ENCODE data around the gene IQCH.
"Not testable (repeated sequence)": the region's sequence is repeated elsewhere in the genome, so short reads cannot be mapped to it uniquely, and the experiment has no call there.

IQCH gene

GRCh38 chr15:67248011-67248505 is 6.5 kb upstream of the IQCH start:
- no peak for DNase-seq

GRCh38 chr15:67249830-67250229 is 4.8 kb upstream of the IQCH start:
- DNase-seq: no peak

GRCh38 chr15:67251318-67251717 is 3.3 kb upstream of the IQCH start:
- no peak for DNase-seq

DNA sequence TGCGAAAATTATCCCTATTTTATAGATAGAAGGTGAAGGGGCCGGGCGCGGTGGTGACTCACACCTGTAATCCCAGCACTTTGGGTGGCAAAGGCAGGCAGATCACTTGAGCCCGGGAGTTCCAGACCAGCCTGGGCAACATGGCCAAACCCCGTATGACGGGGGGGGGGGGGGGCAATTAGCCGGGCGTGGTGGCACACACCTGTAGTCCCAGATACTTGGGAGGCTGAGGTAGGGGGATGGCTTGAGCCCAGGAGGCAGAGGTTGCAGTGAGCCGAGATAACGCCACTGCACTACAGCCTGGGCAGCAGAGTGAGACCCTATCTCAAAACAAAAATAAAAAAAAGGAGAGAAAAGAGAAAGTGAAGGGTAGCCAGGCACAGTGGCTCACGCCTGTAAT is 1.5 kb upstream of the IQCH start:
- DNase-seq: no peak

- DNase-seq: no peak
These were observed 893 bp upstream of the IQCH start for GRCh38 chr15:67253549-67254237.

DNA sequence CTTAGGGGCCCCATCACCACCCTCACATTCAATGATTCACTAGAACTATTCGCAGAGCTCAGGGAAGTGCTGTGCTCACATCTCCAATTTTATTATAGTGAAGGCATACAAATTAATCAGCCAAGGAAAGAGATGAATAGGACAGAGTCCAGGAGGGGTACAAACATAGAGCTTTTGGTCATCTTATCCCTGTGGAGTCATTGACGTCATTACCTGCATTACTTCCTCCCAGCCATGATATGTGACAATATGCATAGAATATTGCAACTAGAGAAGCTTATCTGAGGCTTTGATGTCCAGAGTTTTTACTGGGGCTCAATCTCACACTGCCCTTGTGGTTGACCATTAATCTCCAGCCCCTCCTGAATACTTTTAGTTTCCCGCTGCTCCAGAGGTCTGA is 1.5 kb downstream of the IQCH start:
- DNase-seq: no peak

DNA sequence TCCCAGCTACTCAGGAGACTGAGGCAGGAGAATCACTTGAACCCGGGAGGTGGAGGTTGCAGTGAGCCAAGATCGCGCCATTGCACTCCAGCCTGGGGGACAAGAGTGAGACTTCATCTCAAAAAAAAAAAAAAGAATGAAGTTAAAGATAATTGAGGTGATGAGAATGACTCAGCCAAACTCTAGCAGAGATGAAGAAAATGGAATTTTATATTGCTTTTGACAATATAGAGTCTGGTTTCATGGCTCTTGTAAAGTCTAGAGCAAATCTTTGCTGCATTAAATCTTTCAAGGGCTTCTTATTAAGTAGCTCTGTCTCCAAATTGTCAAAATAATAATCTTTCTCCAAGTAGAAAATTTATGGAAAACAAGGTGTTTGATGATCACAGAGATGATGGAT is 3.8 kb downstream of the IQCH start:
- DNase-seq: not testable (repeated sequence)

DNA sequence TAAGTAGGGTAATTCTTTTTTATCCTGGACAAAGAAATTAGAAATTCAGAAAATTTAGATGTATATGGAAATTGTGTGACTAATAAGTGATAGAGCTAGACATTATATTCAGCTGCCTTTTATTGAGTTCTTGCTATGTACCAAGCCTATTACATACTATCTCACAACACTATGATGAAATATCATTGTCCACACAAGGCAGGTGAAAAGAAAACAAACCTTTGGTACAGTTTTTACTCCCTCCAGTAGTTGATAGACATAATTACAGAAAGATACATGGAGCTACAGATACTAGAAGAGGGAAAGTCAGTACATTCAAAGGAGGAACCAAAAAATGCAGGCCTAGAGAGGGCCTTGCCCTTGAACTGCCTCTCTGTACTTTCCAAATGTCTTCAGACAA is 4.8 kb downstream of the IQCH start:
- no peak for DNase-seq

DNA sequence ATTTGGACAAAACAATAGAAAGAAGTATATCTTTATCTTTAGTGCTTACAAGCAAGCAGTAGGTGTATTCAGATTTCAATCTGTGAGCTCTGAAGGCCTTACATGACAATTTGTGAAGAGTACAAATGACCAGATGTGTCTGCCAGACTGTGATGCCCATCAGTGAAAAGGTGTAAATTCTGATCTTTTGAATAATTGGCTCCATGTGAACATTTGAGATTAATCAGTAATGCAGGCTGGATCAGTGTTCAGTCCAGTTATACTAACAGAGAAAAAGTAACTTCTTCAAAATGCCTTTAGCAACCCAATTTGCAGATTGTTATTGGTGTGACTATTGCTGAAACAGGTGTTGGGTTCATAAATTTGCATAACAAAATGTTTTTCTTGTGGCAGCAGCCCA is 5.2 kb downstream of the IQCH start:
- no peak for DNase-seq

- no peak for DNase-seq
These were observed 12.3 kb downstream of the IQCH start for GRCh38 chr15:67266870-67267269.

DNA sequence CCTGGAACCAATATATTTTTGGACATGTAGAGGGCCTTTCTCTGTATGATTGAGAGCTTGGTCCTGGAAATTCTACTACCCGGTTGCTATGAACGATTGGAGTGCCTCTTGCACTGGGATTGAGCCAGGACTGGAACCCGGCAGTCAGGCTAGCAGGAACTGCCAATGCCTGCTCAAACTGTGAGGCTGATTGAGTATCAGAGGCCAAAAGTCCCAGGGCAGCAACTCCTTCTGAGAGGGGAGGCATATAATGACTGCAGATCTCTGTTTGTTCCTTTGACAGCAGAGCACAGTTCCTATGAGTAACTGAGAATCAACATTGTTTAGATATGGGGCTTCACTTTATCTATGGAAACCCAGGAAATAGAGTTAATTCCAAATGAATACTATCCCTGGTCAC is 12.9 kb downstream of the IQCH start:
- DNase-seq: no peak

DNA sequence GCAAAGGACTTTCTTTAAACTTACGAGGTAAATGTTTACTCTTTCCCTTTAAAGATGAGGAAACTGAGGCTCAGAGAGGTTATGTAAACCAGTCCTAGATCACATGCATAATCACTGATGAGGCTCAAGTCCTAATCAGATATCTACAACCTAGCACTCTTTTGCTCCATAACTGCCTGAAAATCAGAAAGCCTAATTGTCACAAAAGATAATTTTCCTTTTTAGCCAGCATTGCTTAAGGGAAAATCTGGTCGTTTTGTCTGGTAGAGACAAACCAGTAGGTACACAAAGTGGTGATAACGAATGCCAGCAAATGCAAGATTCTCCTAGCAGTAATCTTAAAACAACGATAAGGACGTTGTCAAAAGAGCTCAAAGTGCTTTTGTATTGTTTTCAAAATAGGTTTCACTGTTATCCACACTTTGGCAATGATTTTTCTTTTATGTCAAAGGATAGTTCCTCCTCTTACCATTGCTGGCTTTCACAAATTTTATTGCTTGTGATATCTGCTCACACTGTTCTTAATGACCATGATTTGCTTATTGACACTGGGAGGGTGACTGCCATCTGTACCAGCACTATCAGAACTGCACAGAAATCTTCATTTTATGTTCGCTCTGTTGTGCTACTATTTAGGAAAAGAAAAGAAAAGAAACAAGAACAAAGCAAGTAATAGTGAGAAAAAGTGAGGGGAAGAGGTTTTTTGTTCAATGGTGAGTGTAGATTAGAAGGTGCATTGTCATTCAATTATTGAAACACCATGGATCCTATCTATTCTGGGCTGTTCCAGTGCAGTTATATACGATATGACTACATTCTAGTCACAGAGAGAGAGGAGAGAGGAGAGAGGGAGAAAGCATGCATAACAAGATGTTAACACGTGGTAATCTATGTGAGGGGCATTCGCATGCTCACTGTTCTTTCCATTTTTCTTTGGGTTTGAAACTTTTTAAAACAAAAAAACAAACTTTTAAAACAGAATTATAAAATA is 13.7 kb downstream of the IQCH start:
- no peak for DNase-seq

DNA sequence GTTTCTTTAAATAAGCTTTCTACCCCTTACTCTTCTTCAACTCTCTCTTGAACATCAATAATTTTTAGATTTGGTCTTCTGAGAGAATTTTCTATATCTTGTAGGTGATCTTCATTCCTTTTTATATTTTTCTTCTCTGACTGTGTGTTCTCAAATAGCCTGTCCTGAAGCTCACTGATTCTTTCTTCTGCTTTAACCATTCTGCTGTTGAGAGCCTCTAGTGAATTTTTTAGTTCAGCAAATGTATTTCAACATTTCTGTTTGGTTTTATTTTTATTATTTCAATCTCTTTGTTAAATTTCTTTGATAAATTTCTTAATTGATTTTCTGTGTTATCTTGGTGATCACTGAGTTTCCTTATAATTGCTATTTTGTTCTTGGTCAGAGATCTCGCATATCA is 19.6 kb downstream of the IQCH start:
- no peak for DNase-seq

DNA sequence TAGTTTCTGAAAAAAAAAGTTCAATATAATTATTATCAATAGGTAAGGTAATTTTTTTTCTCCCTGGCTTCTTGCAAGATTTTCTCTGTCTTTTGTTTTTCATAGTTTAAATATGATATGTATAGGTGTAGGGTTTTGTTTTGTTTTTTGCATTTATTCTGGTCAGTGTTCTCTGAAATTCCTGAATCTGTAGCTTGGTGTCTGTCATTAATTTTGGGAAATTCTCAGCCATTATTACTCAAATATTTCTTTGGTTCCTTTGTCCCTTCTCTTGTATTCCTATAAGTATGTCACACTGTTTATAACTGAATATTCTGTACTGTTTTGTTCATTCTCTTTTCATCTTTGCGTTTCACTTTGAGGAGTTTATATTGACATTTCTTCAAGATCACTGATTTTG is 22.1 kb downstream of the IQCH start:
- DNase-seq: no peak

GRCh38 chr15:67280217-67280616 is 25.6 kb downstream of the IQCH start:
- no peak for DNase-seq

GRCh38 chr15:67281714-67282113 is 27.1 kb downstream of the IQCH start:
- DNase-seq: no peak

- not testable (repeated sequence) for DNase-seq
These were observed 31.0 kb downstream of the IQCH start for GRCh38 chr15:67285625-67286024.

GRCh38 chr15:67286400-67286799 is 31.8 kb downstream of the IQCH start:
- not testable (repeated sequence) for DNase-seq

DNA sequence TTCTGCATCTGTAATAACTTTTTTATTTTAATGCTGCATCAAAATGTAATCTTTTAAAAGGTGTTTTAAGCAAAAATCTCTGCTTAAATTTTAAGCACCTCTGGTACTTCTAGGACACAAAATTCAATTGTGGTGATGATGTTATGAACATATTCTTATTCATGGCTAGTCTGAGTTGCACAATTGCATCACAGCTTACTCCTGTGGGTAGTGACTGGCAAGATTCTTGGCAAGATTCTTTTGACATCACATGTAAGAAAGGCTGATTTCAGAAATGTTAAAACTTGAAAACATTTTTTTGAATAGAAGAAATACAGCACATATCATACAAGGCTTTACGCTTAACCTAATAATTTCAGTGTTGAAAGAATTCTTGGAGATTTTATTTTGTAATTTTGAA is 35.7 kb downstream of the IQCH start:
- DNase-seq: no peak

GRCh38 chr15:67296188-67296587 is 41.6 kb downstream of the IQCH start:
- DNase-seq: no peak

DNA sequence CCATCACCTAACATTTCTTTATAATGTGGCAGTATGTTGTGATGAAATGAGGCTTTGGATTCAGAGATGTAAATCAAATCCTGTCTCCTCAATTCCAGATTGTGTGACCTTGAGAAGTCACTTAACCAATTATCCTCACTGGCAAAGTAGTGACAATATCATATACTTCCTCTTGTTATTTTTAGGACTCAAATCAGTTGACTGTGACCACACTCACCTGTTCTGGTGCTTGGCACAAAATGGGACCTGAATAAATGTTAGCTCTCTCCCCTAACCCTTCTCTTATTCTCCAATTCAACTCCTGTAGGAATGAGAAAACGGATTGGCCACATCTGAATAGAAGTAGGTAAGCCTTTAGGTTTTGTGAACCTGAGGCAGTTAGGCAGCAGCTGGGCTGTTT is 42.1 kb downstream of the IQCH start:
- no peak for DNase-seq

DNA sequence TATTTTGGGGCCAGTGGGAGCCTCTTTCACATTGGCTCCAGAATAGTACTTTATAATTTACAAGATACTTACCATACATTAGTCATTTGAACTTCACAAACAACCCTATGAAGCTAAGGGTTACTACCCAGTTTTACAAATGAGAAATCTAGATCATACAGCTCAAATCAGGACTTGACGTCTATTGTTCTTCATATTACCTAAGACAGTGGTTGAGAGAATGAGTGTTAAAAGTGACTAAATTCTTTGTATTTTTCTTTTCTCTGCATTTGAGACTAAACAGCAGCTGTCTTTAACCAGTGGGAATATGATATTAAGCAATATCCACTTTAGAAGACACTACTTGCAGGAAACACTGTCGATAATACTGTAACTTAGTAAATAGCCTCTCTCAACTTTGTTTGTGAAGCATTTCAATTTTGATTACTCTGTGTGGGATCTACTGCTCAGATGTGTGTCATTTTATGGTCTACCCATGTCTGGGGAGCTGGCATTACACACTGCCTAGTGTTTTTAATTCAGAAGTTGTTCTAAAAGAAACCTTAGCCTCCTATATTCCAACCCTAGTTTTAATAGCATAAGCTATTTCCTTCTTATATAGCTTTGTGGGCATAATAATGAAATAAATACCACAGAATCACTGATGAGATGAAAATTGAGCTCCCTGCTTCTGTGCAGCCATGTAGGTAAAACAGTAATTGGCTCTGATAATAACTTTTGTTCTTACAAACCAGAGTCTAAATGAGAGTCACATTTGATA is 45.9 kb downstream of the IQCH start:
- DNase-seq: no peak
